ENCODE measurements around the gene FAM162A.
"Not testable (repeated sequence)": the region's sequence is repeated elsewhere in the genome, so short reads cannot be mapped to it uniquely, and the experiment has no call there.

The FAM162A gene

DNA sequence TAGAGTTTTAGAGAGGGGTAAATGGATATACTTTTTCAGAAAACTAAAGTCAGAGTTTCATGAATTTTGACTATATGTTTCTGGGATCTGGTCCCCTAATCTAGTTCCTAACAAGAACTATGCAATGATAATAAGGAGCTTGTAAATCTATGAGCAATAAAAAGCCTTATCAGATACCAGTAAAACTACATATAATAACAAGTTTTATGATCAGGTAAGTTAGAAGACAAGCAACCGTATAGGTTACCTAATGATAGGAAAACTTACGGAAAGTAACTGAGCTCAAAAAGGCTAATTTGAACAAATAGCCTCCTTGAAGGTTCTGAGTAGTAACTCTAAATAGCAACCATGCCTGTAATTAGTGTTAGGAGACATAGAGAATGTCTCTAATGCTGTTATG, 22.0 kb upstream of the FAM162A start:
- no peaks in the 10 kb centered on the region for H3K36me3 ChIP-seq (ENCODE audit: insufficient read depth)
- no peaks in the 10 kb centered on the region for H4K20me1 ChIP-seq (ENCODE audit: insufficient read depth)
- no peak overlapping the region for H3K4me3 ChIP-seq (IDR thresholded peaks at IDR 0.05; ENCODE audit: insufficient read depth, low read depth, low read length)
- TF ChIP-seq CTCF (conservative IDR thresholded peaks at IDR 0.05; ENCODE audit: low read depth, low read length), result no peak
- H2AFZ ChIP-seq (ENCODE audit: low read depth), result no peak overlapping the region
- H3K9ac ChIP-seq, result no peak overlapping the region
- no peak overlapping the region for H3K4me2 ChIP-seq
- no peak overlapping the region for H3K27ac ChIP-seq
- H3K79me2 ChIP-seq (ENCODE audit: insufficient read depth, low read depth), result no peaks in the 10 kb centered on the region
- H3K27me3 ChIP-seq (ENCODE audit: insufficient read depth, low read depth), result no peaks in the 10 kb centered on the region
- H3K4me1 ChIP-seq (ENCODE audit: low read depth, poor library complexity, severe bottlenecking), result peaks cover 17% of the 10 kb centered on the region

DNA sequence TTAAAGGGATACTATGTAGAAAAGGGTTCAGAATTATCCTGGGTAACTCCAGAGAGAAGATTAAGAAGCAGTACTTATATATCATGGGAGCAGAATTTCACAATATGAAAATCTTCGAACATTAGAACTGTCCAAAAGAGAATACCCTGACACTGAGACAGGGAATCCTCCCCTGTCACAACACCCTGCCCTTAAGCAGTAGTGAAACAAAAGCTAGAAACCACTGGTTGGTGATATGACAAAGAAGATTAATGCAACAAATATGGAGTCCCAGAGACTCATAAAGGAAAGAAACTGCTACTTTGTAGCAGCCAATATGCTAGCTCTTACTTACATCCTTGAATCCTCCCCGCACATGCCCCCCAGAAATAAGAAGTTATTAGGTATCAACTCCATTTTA, 19.5 kb upstream of the FAM162A start:
- Histone ChIP-seq H4K20me1 (ENCODE audit: insufficient read depth) (no peaks in the 10 kb centered on the region), H3K79me2 (ENCODE audit: insufficient read depth, low read depth) (no peaks in the 10 kb centered on the region), H3K4me2 (no peak overlapping the region), H2AFZ (ENCODE audit: low read depth) (no peak overlapping the region), H3K27ac (no peak overlapping the region), H3K4me1 (ENCODE audit: low read depth, poor library complexity, severe bottlenecking) (peaks cover 22% of the 10 kb centered on the region), H3K27me3 (ENCODE audit: insufficient read depth, low read depth) (no peaks in the 10 kb centered on the region), H3K36me3 (ENCODE audit: insufficient read depth) (no peaks in the 10 kb centered on the region), H3K9ac (no peak overlapping the region), H3K4me3 (IDR thresholded peaks at IDR 0.05; ENCODE audit: insufficient read depth, low read depth, low read length) (no peak overlapping the region)
- TF ChIP-seq CTCF (conservative IDR thresholded peaks at IDR 0.05; ENCODE audit: low read depth, low read length), result no peak

DNA sequence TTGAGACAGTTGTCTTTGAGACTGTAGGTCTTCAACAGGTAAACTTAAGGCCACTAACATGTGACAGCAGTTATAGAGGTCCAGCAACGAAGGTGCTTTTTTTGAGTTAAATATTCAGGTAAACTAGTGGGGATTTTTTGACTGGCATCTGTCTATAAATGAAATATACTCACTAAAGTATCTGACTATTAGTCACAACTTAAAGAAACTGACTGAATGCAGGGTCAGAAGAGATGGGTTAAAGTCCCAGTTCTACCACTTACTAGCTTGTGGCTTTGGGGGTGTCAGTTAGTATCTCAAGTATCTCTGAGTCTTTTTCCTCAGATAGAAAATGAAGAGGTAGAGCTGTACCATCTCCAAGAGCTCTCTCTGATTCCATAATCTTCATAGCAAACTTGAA, 18.9 kb upstream of the FAM162A start:
- Histone ChIP-seq H3K9ac (no peak overlapping the region), H3K4me3 (IDR thresholded peaks at IDR 0.05; ENCODE audit: insufficient read depth, low read depth, low read length) (no peak overlapping the region), H4K20me1 (ENCODE audit: insufficient read depth) (no peaks in the 10 kb centered on the region), H3K79me2 (ENCODE audit: insufficient read depth, low read depth) (no peaks in the 10 kb centered on the region), H2AFZ (ENCODE audit: low read depth) (no peak overlapping the region), H3K27me3 (ENCODE audit: insufficient read depth, low read depth) (no peaks in the 10 kb centered on the region), H3K36me3 (ENCODE audit: insufficient read depth) (no peaks in the 10 kb centered on the region), H3K4me2 (no peak overlapping the region), H3K27ac (no peak overlapping the region), H3K4me1 (ENCODE audit: low read depth, poor library complexity, severe bottlenecking) (peaks cover 22% of the 10 kb centered on the region)
- TF ChIP-seq CTCF (conservative IDR thresholded peaks at IDR 0.05; ENCODE audit: low read depth, low read length), result no peak

- H3K4me3 ChIP-seq (IDR thresholded peaks at IDR 0.05; ENCODE audit: insufficient read depth, low read depth, low read length); H2AFZ ChIP-seq (ENCODE audit: low read depth); H3K27me3 ChIP-seq (ENCODE audit: insufficient read depth, low read depth); H3K36me3 ChIP-seq (ENCODE audit: insufficient read depth); H3K79me2 ChIP-seq (ENCODE audit: insufficient read depth, low read depth); H3K27ac ChIP-seq; H3K4me2 ChIP-seq; H3K9ac ChIP-seq; H4K20me1 ChIP-seq (ENCODE audit: insufficient read depth): not testable (repeated sequence)
- peaks cover 22% of the 10 kb centered on the region for H3K4me1 ChIP-seq (ENCODE audit: low read depth, poor library complexity, severe bottlenecking)
Measured at GRCh38 chr3:122365582-122366378, 18.2 kb upstream of the FAM162A start.

GRCh38 chr3:122366379-122366749, 17.6 kb upstream of the FAM162A start:
- Histone ChIP-seq H3K4me3 (IDR thresholded peaks at IDR 0.05; ENCODE audit: insufficient read depth, low read depth, low read length) (no peak overlapping the region), H3K27me3 (ENCODE audit: insufficient read depth, low read depth) (no peaks in the 10 kb centered on the region), H3K4me1 (ENCODE audit: low read depth, poor library complexity, severe bottlenecking) (peaks cover 22% of the 10 kb centered on the region), H3K4me2 (no peak overlapping the region), H3K27ac (no peak overlapping the region), H2AFZ (ENCODE audit: low read depth) (no peak overlapping the region), H3K79me2 (ENCODE audit: insufficient read depth, low read depth) (no peaks in the 10 kb centered on the region), H3K9ac (no peak overlapping the region), H4K20me1 (ENCODE audit: insufficient read depth) (no peaks in the 10 kb centered on the region), H3K36me3 (ENCODE audit: insufficient read depth) (no peaks in the 10 kb centered on the region; the same call in 1 of the 2 replicates)
- no peak for TF ChIP-seq CTCF (conservative IDR thresholded peaks at IDR 0.05; ENCODE audit: low read depth, low read length)

Measured in KMS-11 (cell line).